A673 (cell line): ENCODE measurements around the gene ADAM12. TPM values are rescaled to one million over a fixed set of nuclear protein-coding genes. Genes with fewer than 3 reads are reported as not detected.

Experiments
- BruUV-seq: library from RNA; stranded (reverse); fragments of 400-500 nt; replicated peaks from 2 replicates; lab custom pipeline; 2021; lab: Mats Ljungman, UMichigan
- CTCF ChIA-PET: fragments of 300-600 bp; sonication (Branson Sonifier 250); formaldehyde crosslinking; loops from one replicate; lab custom pipeline; 2022; ENCODE audit warnings: antibody characterized with exemption; lab: Charles Lee
- POLR2A ChIA-PET: fragments of 300-600 bp; sonication (Branson Sonifier 250); formaldehyde crosslinking; loops from one replicate; lab custom pipeline; 2022; ENCODE audit warnings: antibody characterized with exemption; ENCODE audit not compliant: low non-redundant PET; lab: Charles Lee
- DNase-seq: peaks from one replicate; pipeline ENCODE4 v3.0.0-alpha.2; 2015; ENCODE audit warnings: low spot score
- H3K27ac ChIP-seq: fragments of 200-600 bp; sonication (generic); 2 replicates; pipeline ENCODE4 v1.5.1; 2016; ENCODE audit warnings: mixed run types, low read depth, mild to moderate bottlenecking, mixed read lengths, antibody characterized with exemption, low read length; ENCODE audit not compliant: poor library complexity, severe bottlenecking
- H3K27me3 ChIP-seq: fragments of 200-600 bp; sonication (generic); replicated peaks from 2 replicates; pipeline ENCODE4 v1.6.1; 2017; ENCODE audit warnings: mixed run types, low read depth, mild to moderate bottlenecking, mixed read lengths, antibody characterized with exemption, low read length; ENCODE audit not compliant: insufficient read depth, poor library complexity
- H3K36me3 ChIP-seq: fragments of 200-600 bp; sonication (generic); 2 replicates; pipeline ENCODE4 v1.6.1; 2016; ENCODE audit warnings: mixed run types, mild to moderate bottlenecking, mixed read lengths, antibody characterized with exemption, low read length; ENCODE audit not compliant: insufficient read depth, poor library complexity, severe bottlenecking
- H3K4me1 ChIP-seq: fragments of 200-600 bp; sonication (generic); 2 replicates; pipeline ENCODE4 v1.6.1; 2017; ENCODE audit warnings: mixed run types, mild to moderate bottlenecking, mixed read lengths, antibody characterized with exemption, low read length; ENCODE audit not compliant: insufficient read depth, poor library complexity, severe bottlenecking
- H3K4me3 ChIP-seq: fragments of 200-600 bp; sonication (generic); 2 replicates; pipeline ENCODE4 v1.5.1; 2016; ENCODE audit warnings: low read depth, mixed run types, mild to moderate bottlenecking, mixed read lengths, low read length; ENCODE audit not compliant: poor library complexity, severe bottlenecking
- H3K9me3 ChIP-seq: fragments of 200-600 bp; sonication (generic); 2 replicates; pipeline ENCODE4 v1.6.1; 2016; ENCODE audit warnings: mixed run types, low read depth, mild to moderate bottlenecking, mixed read lengths, antibody characterized with exemption, low read length; ENCODE audit not compliant: poor library complexity, severe bottlenecking
- CTCF ChIP-seq: fragments of 300-800, 200-600 bp; sonication (generic); conservative IDR thresholded peaks from 2 replicates; pipeline ENCODE4 v1.5.1; 2017; ENCODE audit warnings: low read depth, mild to moderate bottlenecking, antibody characterized with exemption, low read length, moderate library complexity, mixed read lengths
- EZH2 ChIP-seq: fragments of 200-600 bp; sonication (generic); IDR thresholded peaks from 2 replicates; pipeline ENCODE4 v1.6.1; 2017; ENCODE audit warnings: borderline replicate concordance, low read depth, mild to moderate bottlenecking, mixed read lengths, antibody characterized with exemption, low read length; ENCODE audit not compliant: poor library complexity, severe bottlenecking
- intact Hi-C: fragments of 100-400 bp; cut with micrococcal nuclease; formaldehyde crosslinking; loops from one replicate; pipeline ENCODE4 v1.10.0; 2022; ENCODE audit not compliant: unreplicated experiment
- total RNA-seq: library from RNA; stranded (reverse); gene quantifications from 2 replicates; pipeline ENCODE4 v1.2.3, GENCODE V29; 2021

Gene ADAM12
- total RNA-seq, 1 experiment from 2014 or later: 0.17 TPM

GRCh38 chr10:126066456-126066855 lies 321.8 kb downstream of the ADAM12 start:
- no peak for TF ChIP-seq CTCF
- no peak for TF ChIP-seq EZH2
- ChIA-PET CTCF (no interaction called here), POLR2A (no interaction called here)
- intact Hi-C loops: no loop called here
- Histone ChIP-seq H3K4me1 (no peaks in the 10 kb centered on the region), H3K27ac (no peak overlapping the region), H3K4me3 (no peak overlapping the region), H3K9me3 (no peaks in the 10 kb centered on the region), H3K27me3 (peaks cover 5% of the 10 kb centered on the region), H3K36me3 (no peaks in the 10 kb centered on the region)
- DNase-seq: no peak
- BruUV-seq: no TSS peak

GRCh38 chr10:126065751-126066377 lies 322.4 kb downstream of the ADAM12 start:
- ChIA-PET CTCF (no interaction called here), POLR2A (no interaction called here)
- no TSS peak for BruUV-seq
- H3K4me3 ChIP-seq: no peak overlapping the region
- H3K27me3 ChIP-seq: no peaks in the 10 kb centered on the region
- intact Hi-C loops: no loop called here
- no peak overlapping the region for H3K27ac ChIP-seq
- no peaks in the 10 kb centered on the region for H3K9me3 ChIP-seq
- no peak for DNase-seq
- no peaks in the 10 kb centered on the region for H3K36me3 ChIP-seq
- no peaks in the 10 kb centered on the region for H3K4me1 ChIP-seq
- TF ChIP-seq CTCF: no peak
- TF ChIP-seq EZH2: no peak

GRCh38 chr10:126064512-126064911 lies 323.8 kb downstream of the ADAM12 start:
- H3K4me1 ChIP-seq: no peaks in the 10 kb centered on the region
- no peak overlapping the region for H3K4me3 ChIP-seq
- no peak for DNase-seq
- CTCF ChIA-PET: no interaction called here
- no peak overlapping the region for H3K27ac ChIP-seq
- no TSS peak for BruUV-seq
- TF ChIP-seq EZH2 (no peak), CTCF (no peak)
- no peaks in the 10 kb centered on the region for H3K9me3 ChIP-seq
- H3K27me3 ChIP-seq: peaks cover 3% of the 10 kb centered on the region
- intact Hi-C loops: no loop called here
- POLR2A ChIA-PET: no interaction called here
- no peaks in the 10 kb centered on the region for H3K36me3 ChIP-seq
